Glutamatergic neuron (in vitro differentiated cells): ENCODE results near the gene GJC2. TPM values are rescaled to one million over a fixed set of nuclear protein-coding genes. Genes with fewer than 3 reads are reported as not detected.

ENCODE experiments used
- DNase-seq: peaks from one replicate; pipeline ENCODE4 v3.0.0; 2022
- H3K27ac Mint-ChIP-seq: one replicate; pipeline ENCODE4 v1.8.0; 2020; ENCODE audit warnings: mild to moderate bottlenecking, mixed read lengths, inconsistent platforms; ENCODE audit not compliant: unreplicated experiment
- H3K27me3 Mint-ChIP-seq: one replicate; pipeline ENCODE4 v1.8.0; 2020; ENCODE audit warnings: mild to moderate bottlenecking, moderate library complexity, mixed read lengths, inconsistent platforms; ENCODE audit not compliant: unreplicated experiment
- H3K36me3 Mint-ChIP-seq: one replicate; pipeline ENCODE4 v1.8.0; 2020; ENCODE audit warnings: mild to moderate bottlenecking, mixed read lengths, inconsistent platforms; ENCODE audit not compliant: unreplicated experiment
- H3K4me1 Mint-ChIP-seq: one replicate; pipeline ENCODE4 v1.8.0; 2020; ENCODE audit warnings: mild to moderate bottlenecking, low read depth, mixed read lengths, inconsistent platforms; ENCODE audit not compliant: unreplicated experiment
- H3K4me3 Mint-ChIP-seq: one replicate; pipeline ENCODE4 v1.8.0; 2020; ENCODE audit warnings: mild to moderate bottlenecking, mixed read lengths, inconsistent platforms; ENCODE audit not compliant: unreplicated experiment
- H3K9me3 Mint-ChIP-seq: one replicate; pipeline ENCODE4 v1.8.0; 2020; ENCODE audit warnings: mild to moderate bottlenecking, moderate library complexity, mixed read lengths, inconsistent platforms; ENCODE audit not compliant: unreplicated experiment
- total RNA-seq: library from RNA; stranded (reverse); fragmentation: NEBNext Ultra II Directional; extraction: Animal tissue kit (Norgen Biotek cat#: 25700); gene quantifications from one replicate; pipeline ENCODE4 v1.2.1, GENCODE V29; 2021; ENCODE audit not compliant: unreplicated experiment
- TF ChIP-seq, protein P1 (sequence below): fragments of 200-600 bp; sonication (generic); IDR thresholded peaks from one replicate; pipeline ENCODE4 v1.5.0; 2021; ENCODE audit not compliant: partially characterized antibody, unreplicated experiment

GJC2 gene
- total RNA-seq, 1 donor from 2014 or later, result 3.0 TPM

DNA sequence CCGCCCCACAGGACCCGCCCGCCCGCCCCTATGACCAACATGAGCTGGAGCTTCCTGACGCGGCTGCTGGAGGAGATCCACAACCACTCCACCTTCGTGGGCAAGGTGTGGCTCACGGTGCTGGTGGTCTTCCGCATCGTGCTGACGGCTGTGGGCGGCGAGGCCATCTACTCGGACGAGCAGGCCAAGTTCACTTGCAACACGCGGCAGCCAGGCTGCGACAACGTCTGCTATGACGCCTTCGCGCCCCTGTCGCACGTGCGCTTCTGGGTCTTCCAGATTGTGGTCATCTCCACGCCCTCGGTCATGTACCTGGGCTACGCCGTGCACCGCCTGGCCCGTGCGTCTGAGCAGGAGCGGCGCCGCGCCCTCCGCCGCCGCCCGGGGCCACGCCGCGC lies 8.0 kb downstream of the GJC2 start:
- peaks cover under 1% of the 10 kb centered on the region for H3K27me3 Mint-ChIP-seq
- peaks cover 6% of the 10 kb centered on the region for H3K4me1 Mint-ChIP-seq
- H3K36me3 Mint-ChIP-seq, result no peaks in the 10 kb centered on the region
- no peak for DNase-seq
- H3K9me3 Mint-ChIP-seq, result no peaks in the 10 kb centered on the region
- no peak overlapping the region for H3K27ac Mint-ChIP-seq
- no peak overlapping the region for H3K4me3 Mint-ChIP-seq
- TF ChIP-seq, protein P1, sequence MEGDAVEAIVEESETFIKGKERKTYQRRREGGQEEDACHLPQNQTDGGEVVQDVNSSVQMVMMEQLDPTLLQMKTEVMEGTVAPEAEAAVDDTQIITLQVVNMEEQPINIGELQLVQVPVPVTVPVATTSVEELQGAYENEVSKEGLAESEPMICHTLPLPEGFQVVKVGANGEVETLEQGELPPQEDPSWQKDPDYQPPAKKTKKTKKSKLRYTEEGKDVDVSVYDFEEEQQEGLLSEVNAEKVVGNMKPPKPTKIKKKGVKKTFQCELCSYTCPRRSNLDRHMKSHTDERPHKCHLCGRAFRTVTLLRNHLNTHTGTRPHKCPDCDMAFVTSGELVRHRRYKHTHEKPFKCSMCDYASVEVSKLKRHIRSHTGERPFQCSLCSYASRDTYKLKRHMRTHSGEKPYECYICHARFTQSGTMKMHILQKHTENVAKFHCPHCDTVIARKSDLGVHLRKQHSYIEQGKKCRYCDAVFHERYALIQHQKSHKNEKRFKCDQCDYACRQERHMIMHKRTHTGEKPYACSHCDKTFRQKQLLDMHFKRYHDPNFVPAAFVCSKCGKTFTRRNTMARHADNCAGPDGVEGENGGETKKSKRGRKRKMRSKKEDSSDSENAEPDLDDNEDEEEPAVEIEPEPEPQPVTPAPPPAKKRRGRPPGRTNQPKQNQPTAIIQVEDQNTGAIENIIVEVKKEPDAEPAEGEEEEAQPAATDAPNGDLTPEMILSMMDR, result no peak

DNA sequence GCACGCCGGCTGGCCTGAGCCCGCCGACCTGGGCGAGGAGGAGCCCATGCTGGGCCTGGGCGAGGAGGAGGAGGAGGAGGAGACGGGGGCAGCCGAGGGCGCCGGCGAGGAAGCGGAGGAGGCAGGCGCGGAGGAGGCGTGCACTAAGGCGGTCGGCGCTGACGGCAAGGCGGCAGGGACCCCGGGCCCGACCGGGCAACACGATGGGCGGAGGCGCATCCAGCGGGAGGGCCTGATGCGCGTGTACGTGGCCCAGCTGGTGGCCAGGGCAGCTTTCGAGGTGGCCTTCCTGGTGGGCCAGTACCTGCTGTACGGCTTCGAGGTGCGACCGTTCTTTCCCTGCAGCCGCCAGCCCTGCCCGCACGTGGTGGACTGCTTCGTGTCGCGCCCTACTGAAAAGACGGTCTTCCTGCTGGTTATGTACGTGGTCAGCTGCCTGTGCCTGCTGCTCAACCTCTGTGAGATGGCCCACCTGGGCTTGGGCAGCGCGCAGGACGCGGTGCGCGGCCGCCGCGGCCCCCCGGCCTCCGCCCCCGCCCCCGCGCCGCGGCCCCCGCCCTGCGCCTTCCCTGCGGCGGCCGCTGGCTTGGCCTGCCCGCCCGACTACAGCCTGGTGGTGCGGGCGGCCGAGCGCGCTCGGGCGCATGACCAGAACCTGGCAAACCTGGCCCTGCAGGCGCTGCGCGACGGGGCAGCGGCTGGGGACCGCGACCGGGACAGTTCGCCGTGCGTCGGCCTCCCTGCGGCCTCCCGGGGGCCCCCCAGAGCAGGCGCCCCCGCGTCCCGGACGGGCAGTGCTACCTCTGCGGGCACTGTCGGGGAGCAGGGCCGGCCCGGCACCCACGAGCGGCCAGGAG lies 8.6 kb downstream of the GJC2 start:
- Mint-ChIP-seq H3K4me1 (peaks cover 6% of the 10 kb centered on the region), H3K27me3 (no peaks in the 10 kb centered on the region), H3K27ac (no peak overlapping the region), H3K9me3 (no peaks in the 10 kb centered on the region), H3K4me3 (no peak overlapping the region), H3K36me3 (no peaks in the 10 kb centered on the region)
- TF ChIP-seq, protein P1, result no peak
- no peak for DNase-seq

DNA sequence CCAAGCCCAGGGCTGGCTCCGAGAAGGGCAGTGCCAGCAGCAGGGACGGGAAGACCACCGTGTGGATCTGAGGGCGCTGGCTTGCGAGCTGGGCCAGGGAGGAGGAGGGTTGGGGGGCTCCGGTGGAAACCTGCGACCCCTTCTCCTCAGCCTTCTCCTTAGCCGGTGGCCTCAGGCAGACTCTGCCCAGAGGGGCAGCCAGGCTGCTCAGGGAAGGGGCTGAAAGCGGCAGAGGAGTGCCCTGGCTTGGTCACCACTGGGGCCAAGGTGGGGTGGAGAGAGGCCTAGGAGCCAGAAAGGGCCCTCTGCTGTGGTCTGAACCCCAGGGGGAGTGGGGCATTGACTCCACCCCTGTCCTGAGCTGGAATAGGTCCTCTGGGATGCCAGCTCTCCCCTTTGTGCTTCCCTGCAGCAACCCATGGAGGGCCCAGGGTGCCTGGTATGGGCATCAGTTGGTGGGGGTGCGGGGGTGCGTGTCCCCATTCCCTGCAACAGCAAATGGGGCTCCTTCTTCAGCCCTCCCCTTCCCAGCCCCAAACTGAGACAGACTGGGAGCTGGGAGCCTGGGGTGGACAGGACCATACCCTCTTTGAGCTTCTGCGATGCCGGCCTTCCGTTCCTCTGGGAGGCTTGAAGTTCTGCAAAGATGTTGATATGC lies 9.4 kb downstream of the GJC2 start:
- Mint-ChIP-seq H3K27me3 (peaks cover 3% of the 10 kb centered on the region), H3K4me1 (peaks cover 6% of the 10 kb centered on the region), H3K36me3 (no peaks in the 10 kb centered on the region)

DNA sequence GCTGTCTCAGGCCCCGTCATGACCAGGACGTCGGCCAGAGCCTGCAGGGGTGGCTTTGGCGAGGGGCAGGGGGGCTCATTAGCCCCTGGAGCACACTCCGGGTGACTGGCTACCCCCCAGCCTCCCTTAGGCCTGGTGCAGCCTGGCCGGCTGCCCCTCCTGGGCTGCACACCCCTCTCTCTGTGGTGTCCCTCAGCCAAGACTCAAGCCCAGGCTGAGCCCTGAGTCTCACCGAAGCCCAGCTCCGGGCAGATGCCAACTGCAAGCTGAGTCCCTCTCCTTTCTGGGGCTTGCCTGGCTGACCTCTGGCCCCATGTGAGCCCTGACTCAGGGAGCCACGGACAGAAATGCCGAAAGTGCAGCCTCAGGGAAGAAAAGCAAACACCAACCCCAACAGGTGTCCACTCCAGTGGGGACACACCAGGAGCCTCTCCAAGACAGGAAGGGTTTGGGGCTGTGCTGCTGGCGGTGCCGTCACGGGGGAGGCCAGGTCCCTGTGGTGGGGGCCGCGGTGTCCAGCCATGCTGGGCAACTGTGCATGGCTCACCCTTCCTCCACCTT lies 10.6 kb downstream of the GJC2 start:
- Mint-ChIP-seq H3K36me3 (no peaks in the 10 kb centered on the region), H3K9me3 (peaks cover 4% of the 10 kb centered on the region), H3K27me3 (peaks cover 8% of the 10 kb centered on the region), H3K4me3 (no peak overlapping the region), H3K4me1 (peaks cover 6% of the 10 kb centered on the region), H3K27ac (no peak overlapping the region)
- DNase-seq, result no peak
- TF ChIP-seq, protein P1, result no peak

More for the DNA sequence above, 9.4 kb downstream of the GJC2 start:
- Mint-ChIP-seq H3K9me3 (no peaks in the 10 kb centered on the region), H3K4me3 (no peak overlapping the region), H3K27ac (no peak overlapping the region)
- no peak for DNase-seq
- TF ChIP-seq, protein P1, result no peak
